Esophagus squamous epithelium (tissue), 4 donors: ENCODE results near the gene ID4.

Source experiments
- POLR2A ChIP-seq, 4 donors: fragments of 450-650 bp; IDR thresholded peaks; one replicate each; pipeline ENCODE4 v1.6.1; 2017; ENCODE audit warnings: antibody characterized with exemption in 4 of 4, mild to moderate bottlenecking in 4 of 4, moderate library complexity in 3 of 4
- TF ChIP-seq, protein P1 (sequence below), 6 experiments: fragments of 450-650 bp in 4 of 6; fragments of 200-600 bp in 2 of 6; sonication (generic) in 2 of 6; IDR thresholded peaks; one replicate each; pipeline ENCODE4 v1.5.1; 2016 to 2019; ENCODE audit warnings: antibody characterized with exemption in 6 of 6, mild to moderate bottlenecking in 4 of 6, moderate library complexity in 4 of 6

DNA sequence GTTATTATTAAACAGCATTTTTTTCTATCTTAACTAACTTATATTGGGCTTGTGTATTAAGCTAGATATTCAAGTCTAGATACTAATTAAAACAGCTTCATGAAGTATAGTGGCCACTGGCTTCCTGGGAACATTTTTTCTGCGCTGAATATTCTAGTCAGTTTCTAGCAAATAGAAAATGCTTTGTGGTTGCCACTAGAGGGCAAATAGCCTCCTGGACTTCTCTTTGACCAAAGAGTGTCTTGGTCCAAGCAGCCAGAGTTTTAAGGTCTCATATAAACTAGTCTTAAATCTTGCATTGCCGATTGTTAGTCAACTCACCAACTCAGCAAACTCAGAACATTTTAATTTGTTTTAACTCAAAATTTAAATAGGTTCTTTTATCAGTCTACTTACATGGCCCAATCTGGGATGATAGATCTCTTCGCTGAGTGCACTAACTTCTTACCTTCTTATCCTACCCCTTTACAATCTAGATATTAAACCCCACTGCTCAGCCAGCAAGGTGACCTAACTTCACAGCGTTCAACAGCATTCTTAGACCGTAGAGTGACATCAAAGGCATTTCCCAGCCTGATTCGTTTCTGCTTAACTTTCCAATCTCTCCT, 24.6 kb upstream of the ID4 start:
- TF ChIP-seq, protein P1, sequence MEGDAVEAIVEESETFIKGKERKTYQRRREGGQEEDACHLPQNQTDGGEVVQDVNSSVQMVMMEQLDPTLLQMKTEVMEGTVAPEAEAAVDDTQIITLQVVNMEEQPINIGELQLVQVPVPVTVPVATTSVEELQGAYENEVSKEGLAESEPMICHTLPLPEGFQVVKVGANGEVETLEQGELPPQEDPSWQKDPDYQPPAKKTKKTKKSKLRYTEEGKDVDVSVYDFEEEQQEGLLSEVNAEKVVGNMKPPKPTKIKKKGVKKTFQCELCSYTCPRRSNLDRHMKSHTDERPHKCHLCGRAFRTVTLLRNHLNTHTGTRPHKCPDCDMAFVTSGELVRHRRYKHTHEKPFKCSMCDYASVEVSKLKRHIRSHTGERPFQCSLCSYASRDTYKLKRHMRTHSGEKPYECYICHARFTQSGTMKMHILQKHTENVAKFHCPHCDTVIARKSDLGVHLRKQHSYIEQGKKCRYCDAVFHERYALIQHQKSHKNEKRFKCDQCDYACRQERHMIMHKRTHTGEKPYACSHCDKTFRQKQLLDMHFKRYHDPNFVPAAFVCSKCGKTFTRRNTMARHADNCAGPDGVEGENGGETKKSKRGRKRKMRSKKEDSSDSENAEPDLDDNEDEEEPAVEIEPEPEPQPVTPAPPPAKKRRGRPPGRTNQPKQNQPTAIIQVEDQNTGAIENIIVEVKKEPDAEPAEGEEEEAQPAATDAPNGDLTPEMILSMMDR (IDR thresholded peaks at IDR 0.05), result peak in 5 of 6 experiments; percentile 43 to 60 (median 52)
- TF ChIP-seq POLR2A (IDR thresholded peaks at IDR 0.05), result no peak
